ENCODE data around the gene LRMDA. TPM values are rescaled to one million over a fixed set of nuclear protein-coding genes. Genes with fewer than 3 reads are reported as not detected.

The LRMDA gene
- polyA plus RNA-seq, 3 donors: 39.8 to 59.6 (median 56.4) TPM

GRCh38 chr10:76112826-76113150, 681.4 kb downstream of the LRMDA start:
- Histone ChIP-seq H3K4me3 (replicated peaks in 1 of 3; ENCODE audit: low read depth in 2 of 3, low read length in 3 of 3) (no peak overlapping the region), H3K36me3 (replicated peaks in 1 of 2; ENCODE audit: control insufficient read depth in 1 of 2, insufficient read depth in 2 of 2, low read length in 2 of 2) (no peaks in the 10 kb centered on the region), H3K4me1 (ENCODE audit: control insufficient read depth in 1 of 2, insufficient read depth in 2 of 2, low read length in 2 of 2) (no peaks in the 10 kb centered on the region), H3K27ac (ENCODE audit: low read depth in 1 of 2, low read length in 2 of 2) (no peak overlapping the region), H3K9me3 (replicated peaks in 1 of 2; ENCODE audit: control insufficient read depth in 1 of 2, insufficient read depth in 1 of 2, low read length in 2 of 2) (no peaks in the 10 kb centered on the region), H3K9ac (ENCODE audit: insufficient read depth, low read length, poor library complexity, severe bottlenecking) (no peak overlapping the region), H4K20me1 (ENCODE audit: insufficient read depth, low read length) (no peaks in the 10 kb centered on the region), H3K4me2 (replicated peaks; ENCODE audit: extremely low read depth, low read length, poor library complexity, severe bottlenecking) (no peak overlapping the region), H3K79me2 (ENCODE audit: insufficient read depth, low read length) (no peaks in the 10 kb centered on the region), H2AFZ (ENCODE audit: insufficient read depth, low read depth, low read length, poor library complexity, severe bottlenecking) (no peak overlapping the region), H3K27me3 (ENCODE audit: control insufficient read depth in 2 of 2, insufficient read depth in 2 of 2, low read length in 2 of 2) (no peaks in the 10 kb centered on the region)
- no peak for TF ChIP-seq CTCF (IDR thresholded peaks at IDR 0.05)
- H3K27ac Mint-ChIP-seq: no peak overlapping the region
- H3K4me1 Mint-ChIP-seq: no peaks in the 10 kb centered on the region
- peaks cover 0 to 2% (median 0%) of the 10 kb centered on the region in 3 donors for H3K27me3 Mint-ChIP-seq (ENCODE audit: low read depth in 3 of 3)
- H3K36me3 Mint-ChIP-seq: peaks cover 20% of the 10 kb centered on the region in 2 donors
- DNase-seq: no peak
- intact Hi-C loops (cut with micrococcal nuclease): no loop called here
- peaks cover 0 to 2% (median 0%) of the 10 kb centered on the region in 7 donors for H3K9me3 Mint-ChIP-seq
- WGBS (ENCODE audit: insufficient coverage): no CpG with 5 or more reads among the region's 2 CpGs
- no peak overlapping the region for H3K4me3 Mint-ChIP-seq

GRCh38 chr10:76113952-76114351, 682.5 kb downstream of the LRMDA start:
- H3K4me2 ChIP-seq (replicated peaks; ENCODE audit: extremely low read depth, low read length, poor library complexity, severe bottlenecking): no peak overlapping the region
- TF ChIP-seq CTCF (IDR thresholded peaks at IDR 0.05): no peak
- no peaks in the 10 kb centered on the region for H3K36me3 ChIP-seq (replicated peaks in 1 of 2; ENCODE audit: control insufficient read depth in 1 of 2, insufficient read depth in 2 of 2, low read length in 2 of 2)
- no peak overlapping the region for H3K9ac ChIP-seq (ENCODE audit: insufficient read depth, low read length, poor library complexity, severe bottlenecking)
- Mint-ChIP-seq H3K4me3 (no peak overlapping the region), H3K9me3 (peaks cover 0 to 2% (median 0%) of the 10 kb centered on the region in 7 donors), H3K27ac (no peak overlapping the region), H3K27me3 (ENCODE audit: low read depth in 3 of 3) (peaks cover 0 to 2% (median 0%) of the 10 kb centered on the region in 3 donors), H3K36me3 (peaks cover 20% of the 10 kb centered on the region in 2 donors), H3K4me1 (no peaks in the 10 kb centered on the region)
- WGBS (ENCODE audit: insufficient coverage): 0% methylated on average over 1 of the region's 4 CpGs
- no peaks in the 10 kb centered on the region for H3K9me3 ChIP-seq (replicated peaks in 1 of 2; ENCODE audit: control insufficient read depth in 1 of 2, insufficient read depth in 1 of 2, low read length in 2 of 2)
- no peaks in the 10 kb centered on the region for H3K4me1 ChIP-seq (ENCODE audit: control insufficient read depth in 1 of 2, insufficient read depth in 2 of 2, low read length in 2 of 2)
- no peak overlapping the region for H3K27ac ChIP-seq (ENCODE audit: low read depth in 1 of 2, low read length in 2 of 2)
- no peaks in the 10 kb centered on the region for H3K79me2 ChIP-seq (ENCODE audit: insufficient read depth, low read length)
- H3K27me3 ChIP-seq (ENCODE audit: control insufficient read depth in 2 of 2, insufficient read depth in 2 of 2, low read length in 2 of 2): no peaks in the 10 kb centered on the region
- DNase-seq: no peak
- no peaks in the 10 kb centered on the region for H4K20me1 ChIP-seq (ENCODE audit: insufficient read depth, low read length)
- intact Hi-C loops (cut with micrococcal nuclease): no loop called here
- H2AFZ ChIP-seq (ENCODE audit: insufficient read depth, low read depth, low read length, poor library complexity, severe bottlenecking): no peak overlapping the region
- H3K4me3 ChIP-seq (replicated peaks in 1 of 3; ENCODE audit: low read depth in 2 of 3, low read length in 3 of 3): no peak overlapping the region

Measured in CD14-positive monocyte (primary cell).